HG03097 (cell line): ENCODE data around the gene GMNN.

Experiments used
- ATAC-seq: cut with Tn5 transposase; IDR thresholded peaks from one replicate; pipeline ENCODE4 v1.9.1; 2021; ENCODE audit not compliant: unreplicated experiment, low FRiP score

The GMNN gene

DNA sequence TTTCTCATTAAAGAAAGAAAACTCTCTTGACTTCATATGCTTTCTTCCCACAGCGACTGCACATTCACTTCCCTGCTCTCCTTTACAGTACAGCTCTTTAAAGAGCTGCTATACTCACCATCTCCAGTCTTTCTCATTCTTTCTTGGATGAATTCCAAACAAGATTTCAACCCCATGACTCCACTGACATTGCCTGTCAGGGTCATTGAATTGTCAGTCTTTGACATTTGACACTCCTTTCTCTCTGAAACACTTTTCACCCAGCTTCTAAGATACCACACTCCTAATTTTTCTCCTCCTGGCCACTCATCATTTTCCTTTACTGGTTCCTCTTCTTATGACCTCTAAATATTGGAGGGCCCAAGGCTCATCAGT, 24.8 kb downstream of the GMNN start:
- ATAC-seq: no peak

- no peak for ATAC-seq
Observed at GRCh38 chr6:24802271-24803059, 27.7 kb downstream of the GMNN start.

DNA sequence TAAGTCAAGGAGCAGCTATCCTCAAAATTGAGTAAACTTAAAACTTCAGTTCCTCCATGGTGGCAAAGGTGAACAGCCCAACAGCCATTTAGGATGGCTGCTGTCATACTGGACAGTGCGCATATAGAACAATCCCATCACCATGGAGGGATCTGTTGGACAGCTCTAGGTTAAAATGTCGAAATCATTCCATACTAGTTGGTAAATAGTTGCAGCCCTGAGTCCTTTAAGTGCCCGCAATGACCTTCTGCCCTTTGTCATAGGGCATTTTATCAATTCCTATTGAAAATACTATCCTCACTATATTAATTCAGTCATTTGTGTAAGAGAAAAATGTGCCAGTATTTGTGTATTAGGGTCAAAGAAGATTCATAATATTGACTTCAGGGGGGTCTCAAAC, 32.8 kb downstream of the GMNN start:
- no peak for ATAC-seq

- ATAC-seq: no peak
Observed at GRCh38 chr6:24809728-24810127, 35.0 kb downstream of the GMNN start.

- ATAC-seq: no peak
Observed at GRCh38 chr6:24818346-24818745, 43.6 kb downstream of the GMNN start.

DNA sequence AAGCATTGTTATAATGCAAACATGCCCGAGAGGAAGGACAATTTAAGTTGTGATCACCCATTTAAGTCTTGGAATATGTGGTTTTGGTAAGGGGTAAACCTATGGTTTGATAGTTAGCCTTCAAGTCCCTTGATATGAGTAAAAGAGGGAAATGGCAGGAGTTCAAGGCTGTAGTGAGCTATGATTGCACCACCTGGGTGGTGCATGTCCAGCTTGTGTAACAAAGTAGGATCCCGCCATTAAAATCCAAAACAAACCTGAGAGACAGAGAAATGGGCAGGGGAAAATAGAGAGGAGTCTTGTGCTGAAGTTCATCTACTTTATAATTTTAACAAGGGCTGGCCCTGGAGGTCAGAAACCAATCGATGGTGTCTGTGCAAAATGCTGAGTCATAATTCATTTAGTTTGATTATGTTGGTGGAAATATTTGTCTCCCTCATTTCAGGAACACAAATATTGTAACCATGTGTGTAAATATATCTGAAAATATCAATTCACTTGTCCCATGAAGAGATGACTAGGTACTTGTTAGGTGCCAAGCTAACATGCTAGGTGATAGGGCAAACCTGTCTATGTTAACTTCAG, 47.2 kb downstream of the GMNN start:
- ATAC-seq: no peak

GRCh38 chr6:24822696-24823095, 48.0 kb downstream of the GMNN start:
- ATAC-seq: no peak

DNA sequence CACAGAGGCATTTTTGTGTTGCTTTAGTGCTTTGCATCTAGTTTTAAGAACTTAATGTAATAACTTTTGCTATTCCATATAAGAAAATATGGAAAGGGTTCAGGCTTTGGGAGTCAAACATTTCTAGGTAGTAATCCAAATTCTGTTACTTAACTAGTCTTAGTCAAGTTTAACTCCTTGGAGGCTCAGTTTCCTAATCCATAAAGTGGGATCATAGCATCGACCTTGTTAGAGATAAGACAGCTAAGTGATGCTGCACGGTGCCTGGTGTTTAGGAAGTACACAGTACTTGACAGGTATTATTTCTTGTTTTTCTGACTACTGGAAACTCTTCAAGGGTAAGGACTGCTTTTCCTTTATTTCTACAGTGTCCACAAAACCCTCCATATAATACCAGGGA, 48.4 kb downstream of the GMNN start:
- no peak for ATAC-seq

GRCh38 chr6:24824142-24824938, 49.6 kb downstream of the GMNN start:
- ATAC-seq: no peak

GRCh38 chr6:24825130-24825630, 50.4 kb downstream of the GMNN start:
- ATAC-seq: no peak

DNA sequence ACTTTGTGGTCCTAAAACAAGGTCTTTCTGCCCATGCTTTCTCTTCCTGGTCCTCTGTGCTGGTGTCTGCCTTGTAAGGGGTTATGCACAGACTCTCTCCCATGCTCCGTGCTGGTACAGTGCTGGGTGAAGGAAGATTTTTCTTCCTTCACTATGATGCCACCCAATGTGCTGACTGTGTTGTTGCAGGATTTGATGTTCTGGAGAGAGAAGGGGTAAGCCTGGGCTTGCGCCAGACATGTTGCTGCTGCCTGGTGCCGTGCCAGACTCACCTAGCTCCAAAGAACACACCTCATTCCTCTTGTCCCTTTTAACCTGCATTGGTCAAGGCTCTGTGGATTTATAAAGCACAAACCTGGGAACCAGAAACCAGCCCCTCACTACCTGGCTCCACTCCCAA, 52.4 kb downstream of the GMNN start:
- ATAC-seq: no peak

DNA sequence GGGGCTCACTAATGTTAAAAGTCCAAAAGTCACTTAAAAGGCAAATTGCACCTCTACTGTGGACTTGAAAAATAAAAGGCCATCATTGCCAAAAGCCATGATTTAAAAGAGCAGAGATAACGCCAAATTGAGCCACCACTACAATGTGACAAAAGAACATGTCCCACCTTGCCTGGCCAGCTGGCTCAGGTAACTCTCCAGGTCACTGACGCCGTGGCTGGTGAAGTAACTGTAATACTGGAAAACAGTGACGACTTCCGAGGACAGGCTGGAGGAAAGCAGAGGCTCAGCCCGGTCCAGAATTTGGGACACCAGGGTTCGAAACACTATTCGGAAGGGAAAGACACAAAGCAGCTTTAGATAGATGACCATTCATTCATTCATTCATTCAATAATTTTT, 53.2 kb downstream of the GMNN start:
- ATAC-seq: no peak

- no peak for ATAC-seq
Observed at GRCh38 chr6:24829657-24830056, 54.9 kb downstream of the GMNN start.

DNA sequence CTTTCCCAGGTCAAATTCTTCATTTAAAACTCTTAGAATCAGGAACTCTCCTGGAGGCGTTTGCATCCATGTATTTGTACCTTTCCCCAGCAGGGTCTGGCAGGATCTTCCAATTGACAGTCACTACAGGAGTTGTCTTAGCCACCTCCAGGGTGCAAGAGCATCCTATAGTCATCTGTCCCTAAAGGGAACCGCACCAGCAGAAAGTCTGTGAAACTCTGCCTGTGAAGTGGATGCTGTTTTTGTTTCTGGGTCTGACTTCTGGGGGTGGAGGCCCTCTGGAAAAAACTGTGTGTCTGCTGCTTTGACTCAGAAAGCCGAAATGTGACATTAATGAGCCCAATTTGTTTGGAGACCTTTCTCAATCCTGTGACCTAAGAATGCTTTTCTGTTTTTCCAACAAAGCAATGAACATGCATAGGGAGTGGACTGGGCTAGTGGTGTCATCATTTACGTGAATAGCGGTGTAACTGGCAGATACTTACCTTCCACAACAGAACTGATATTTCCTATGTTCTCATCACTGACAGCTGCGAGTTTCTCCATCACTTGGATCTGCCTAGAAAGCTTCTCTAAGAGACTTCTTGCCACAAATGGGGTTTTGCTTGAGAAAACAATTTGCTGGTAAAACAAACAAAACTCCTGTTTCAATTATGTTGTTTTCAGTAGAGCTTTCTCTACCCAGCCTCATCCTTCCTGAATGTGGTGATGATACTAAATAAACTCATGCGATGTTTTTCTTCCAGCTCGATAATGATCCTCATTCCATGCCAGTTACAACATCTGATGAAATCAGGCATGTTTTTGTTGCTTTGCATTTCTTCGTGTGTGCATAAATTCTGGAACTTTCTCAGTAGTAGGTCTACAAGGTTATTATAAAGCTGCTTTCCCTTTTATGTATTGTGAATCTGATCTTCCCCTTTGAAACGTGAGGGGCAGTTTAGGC, 57.3 kb downstream of the GMNN start:
- ATAC-seq: no peak

DNA sequence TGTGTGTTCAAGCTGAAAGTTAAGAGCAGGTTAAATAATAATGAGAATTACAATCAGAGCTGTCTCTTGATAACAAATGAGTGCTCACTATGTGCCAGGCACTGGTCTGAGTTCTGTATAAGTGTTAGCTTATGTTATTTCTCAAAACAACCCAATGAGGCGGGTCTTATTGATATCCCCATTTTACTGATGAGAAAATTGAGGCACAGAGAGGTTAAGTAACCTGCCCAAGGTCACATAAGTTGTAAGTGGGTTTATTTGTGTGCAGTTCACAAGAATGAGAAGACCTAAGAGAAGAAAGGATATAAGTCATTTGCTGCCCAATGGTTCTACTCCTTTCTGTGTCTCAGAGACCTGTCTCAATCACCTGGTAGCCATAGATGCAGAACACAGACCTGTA, 58.1 kb downstream of the GMNN start:
- ATAC-seq: no peak

DNA sequence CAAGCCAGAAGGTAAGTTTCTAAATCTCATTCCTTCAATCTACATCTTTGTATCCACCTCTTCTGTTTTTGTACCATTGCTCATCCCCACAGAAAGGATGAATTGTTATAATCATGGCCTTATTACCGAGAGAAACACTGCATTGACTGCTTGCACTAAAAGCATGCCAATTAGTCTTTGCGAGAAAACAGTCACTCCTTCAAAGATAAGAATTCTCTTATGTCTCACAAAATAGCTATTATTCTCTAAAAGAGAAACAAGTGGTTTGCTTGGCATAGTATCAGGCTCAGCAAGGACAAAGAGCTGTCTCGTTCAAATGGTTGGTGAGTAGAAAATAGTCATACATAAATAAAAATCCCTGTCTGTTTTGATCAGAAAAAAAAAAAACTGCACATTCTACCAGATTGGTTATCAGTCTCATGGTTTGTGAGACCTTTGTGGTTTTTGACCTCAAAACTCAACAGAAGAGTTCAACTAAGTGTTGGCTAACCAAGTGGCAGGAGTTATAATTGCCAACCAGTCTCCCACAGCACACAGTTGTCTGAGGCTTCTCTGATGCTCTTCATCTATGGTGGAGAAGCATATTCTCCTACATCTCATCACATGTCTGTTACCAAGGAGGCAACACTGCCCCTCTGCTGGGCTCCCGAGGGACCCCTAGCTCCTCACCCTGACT, 59.1 kb downstream of the GMNN start:
- no peak for ATAC-seq
